Skeletal muscle cell (primary cell): Measurements from ENCODE around the gene SNCG.
"Not testable (repeated sequence)": the region's sequence is repeated elsewhere in the genome, so short reads cannot be mapped to it uniquely, and the experiment has no call there.

Source experiments
- DNase-seq: peaks from one replicate; pipeline ENCODE4 v3.0.0-alpha.2; 2010; ENCODE audit warnings: low read depth
- H3K4me3 ChIP-seq: 2 replicates; pipeline ENCODE4 v1.5.1; 2011; ENCODE audit warnings: low read depth, mild to moderate bottlenecking, control low read depth, low read length, moderate library complexity

SNCG gene

GRCh38 chr10:86944031-86944419 lies 14.4 kb upstream of the SNCG start:
- no peak overlapping the region for H3K4me3 ChIP-seq
- DNase-seq: no peak

GRCh38 chr10:86944471-86944870 lies 13.9 kb upstream of the SNCG start:
- H3K4me3 ChIP-seq: no peak overlapping the region
- DNase-seq: no peak

- DNase-seq: no peak
- H3K4me3 ChIP-seq: no peak overlapping the region
These were observed 13.5 kb upstream of the SNCG start for GRCh38 chr10:86944907-86945306.

GRCh38 chr10:86945361-86946212 lies 12.8 kb upstream of the SNCG start:
- no peak for DNase-seq
- no peak overlapping the region for H3K4me3 ChIP-seq

- DNase-seq: no peak
These were observed 11.9 kb upstream of the SNCG start for GRCh38 chr10:86946213-86947155.

GRCh38 chr10:86947806-86948205 lies 10.6 kb upstream of the SNCG start:
- H3K4me3 ChIP-seq, DNase-seq: not testable (repeated sequence)

More at GRCh38 chr10:86946213-86947155, 11.9 kb upstream of the SNCG start:
- H3K4me3 ChIP-seq: no peak overlapping the region

GRCh38 chr10:86950349-86950748 lies 8.1 kb upstream of the SNCG start:
- DNase-seq: no peak
- no peak overlapping the region for H3K4me3 ChIP-seq

GRCh38 chr10:86951184-86951761 lies 7.1 kb upstream of the SNCG start:
- DNase-seq: no peak
- no peak overlapping the region for H3K4me3 ChIP-seq

- no peak for DNase-seq
- H3K4me3 ChIP-seq: no peak overlapping the region
These were observed 6.3 kb upstream of the SNCG start for GRCh38 chr10:86952106-86952505.

- H3K4me3 ChIP-seq, DNase-seq: not testable (repeated sequence)
These were observed 5.7 kb upstream of the SNCG start for GRCh38 chr10:86952697-86953096.

- no peak for DNase-seq
- no peak overlapping the region for H3K4me3 ChIP-seq
These were observed 4.4 kb upstream of the SNCG start for GRCh38 chr10:86953747-86954680.

GRCh38 chr10:86954681-86955500 lies 3.5 kb upstream of the SNCG start:
- DNase-seq: no peak
- no peak overlapping the region for H3K4me3 ChIP-seq

- H3K4me3 ChIP-seq: no peak overlapping the region
- no peak for DNase-seq
These were observed 2.8 kb upstream of the SNCG start for GRCh38 chr10:86955501-86956194.

GRCh38 chr10:86956195-86956847 lies 2.1 kb upstream of the SNCG start:
- H3K4me3 ChIP-seq: no peak overlapping the region
- DNase-seq: no peak

GRCh38 chr10:86956848-86957448 lies 1.5 kb upstream of the SNCG start:
- H3K4me3 ChIP-seq: no peak overlapping the region
- DNase-seq: no peak

GRCh38 chr10:86957471-86958115 lies 806 bp upstream of the SNCG start, which contains the start of gene MMRN2:
Gene MMRN2, minus strand, starts transcription at chr10:86957615. Its CDS starts 74 bp downstream, at chr10:86957541.
- no peak for DNase-seq
- H3K4me3 ChIP-seq: no peak within 1 kb of the TSS
